Neural crest cell (in vitro differentiated cells): ENCODE measurements around the gene FBXW7. TPM values are rescaled to one million over a fixed set of nuclear protein-coding genes. Genes with fewer than 3 reads are reported as not detected.

Source experiments
- DNase-seq: peaks from one replicate; pipeline ENCODE4 v3.0.0; 2021; ENCODE audit warnings: low read depth, mixed read lengths, low spot score
- H3K27ac Mint-ChIP-seq: one replicate; pipeline ENCODE4 v1.8.0; 2021; ENCODE audit warnings: mild to moderate bottlenecking, mixed read lengths; ENCODE audit not compliant: unreplicated experiment
- H3K27me3 Mint-ChIP-seq: 2 replicates; pipeline ENCODE4 v1.8.0; 2021; ENCODE audit warnings: low read depth, mild to moderate bottlenecking, mixed read lengths
- H3K36me3 Mint-ChIP-seq: 2 replicates; pipeline ENCODE4 v1.8.0; 2021; ENCODE audit warnings: low read depth, mild to moderate bottlenecking, mixed read lengths
- H3K4me1 Mint-ChIP-seq: 2 replicates; pipeline ENCODE4 v1.8.0; 2021; ENCODE audit warnings: mixed read lengths
- H3K4me3 Mint-ChIP-seq: one replicate; pipeline ENCODE4 v1.8.0; 2021; ENCODE audit warnings: mild to moderate bottlenecking, mixed read lengths
- H3K9me3 Mint-ChIP-seq: 2 replicates; pipeline ENCODE4 v1.8.0; 2021; ENCODE audit warnings: mixed read lengths
- CTCF ChIP-seq: fragments of 200-600 bp; sonication (generic); conservative IDR thresholded peaks from 2 replicates; pipeline ENCODE4 v1.5.0; 2021; ENCODE audit warnings: antibody characterized with exemption, mild to moderate bottlenecking
- total RNA-seq: library from RNA; stranded (reverse); gene quantifications from 2 replicates; pipeline ENCODE4 v1.2.1, GENCODE V29; 2021

The FBXW7 gene
- total RNA-seq, 1 donor from 2014 or later, result 33.4 TPM

DNA sequence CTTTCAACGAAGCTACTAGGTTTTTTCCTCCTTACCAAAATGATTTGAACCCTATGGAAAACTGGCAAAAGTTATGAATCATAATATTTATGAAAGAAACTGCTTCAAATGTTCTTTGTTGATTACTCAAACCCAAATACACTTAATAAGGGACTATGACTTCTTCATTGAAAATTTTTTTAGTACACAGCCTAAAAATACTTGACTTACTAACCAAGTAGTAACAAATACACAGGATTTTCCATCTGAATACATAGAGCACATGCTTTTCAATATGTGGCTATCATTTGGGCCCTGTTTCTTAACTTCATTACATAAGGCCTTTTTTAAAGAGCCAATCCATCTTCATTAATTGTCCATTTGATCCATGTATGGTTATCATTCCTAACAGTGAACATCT is 171.5 kb downstream of the FBXW7 start:
- Mint-ChIP-seq H3K27ac (no peak overlapping the region), H3K4me3 (no peak overlapping the region), H3K36me3 (peaks cover 8% of the 10 kb centered on the region), H3K9me3 (no peaks in the 10 kb centered on the region), H3K4me1 (peaks cover 8% of the 10 kb centered on the region), H3K27me3 (no peaks in the 10 kb centered on the region)
- no peak for DNase-seq
- TF ChIP-seq CTCF, result no peak

- no peak for TF ChIP-seq CTCF
- DNase-seq, result no peak
- Mint-ChIP-seq H3K4me1 (peaks cover 8% of the 10 kb centered on the region), H3K27ac (no peak overlapping the region), H3K27me3 (no peaks in the 10 kb centered on the region), H3K4me3 (no peak overlapping the region), H3K36me3 (peaks cover 8% of the 10 kb centered on the region), H3K9me3 (no peaks in the 10 kb centered on the region)
Observed at GRCh38 chr4:152363904-152364303, 172.0 kb downstream of the FBXW7 start.

DNA sequence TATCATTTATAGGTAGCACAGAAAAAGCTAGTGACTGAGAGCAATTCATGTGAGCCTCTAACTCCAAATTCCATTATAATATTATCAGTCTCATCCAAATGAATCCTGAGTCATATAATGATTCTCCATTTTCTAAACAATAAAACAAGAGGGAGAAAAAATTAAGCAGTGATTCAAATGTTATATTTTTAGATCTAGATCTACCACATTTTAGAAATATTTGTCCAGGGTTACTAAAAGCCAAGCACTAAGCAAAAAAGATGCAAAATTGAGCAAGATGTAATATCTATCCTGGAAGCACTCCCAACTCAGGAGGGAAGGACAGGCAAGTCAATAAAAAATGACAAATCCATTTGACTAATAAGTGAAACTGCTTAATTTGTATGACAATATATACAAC is 172.8 kb downstream of the FBXW7 start:
- H3K27ac Mint-ChIP-seq, result no peak overlapping the region
- peaks cover 8% of the 10 kb centered on the region for H3K36me3 Mint-ChIP-seq
- no peak for DNase-seq
- no peaks in the 10 kb centered on the region for H3K9me3 Mint-ChIP-seq
- H3K4me1 Mint-ChIP-seq, result peaks cover 6% of the 10 kb centered on the region
- H3K27me3 Mint-ChIP-seq, result no peaks in the 10 kb centered on the region
- no peak overlapping the region for H3K4me3 Mint-ChIP-seq
- TF ChIP-seq CTCF, result no peak

DNA sequence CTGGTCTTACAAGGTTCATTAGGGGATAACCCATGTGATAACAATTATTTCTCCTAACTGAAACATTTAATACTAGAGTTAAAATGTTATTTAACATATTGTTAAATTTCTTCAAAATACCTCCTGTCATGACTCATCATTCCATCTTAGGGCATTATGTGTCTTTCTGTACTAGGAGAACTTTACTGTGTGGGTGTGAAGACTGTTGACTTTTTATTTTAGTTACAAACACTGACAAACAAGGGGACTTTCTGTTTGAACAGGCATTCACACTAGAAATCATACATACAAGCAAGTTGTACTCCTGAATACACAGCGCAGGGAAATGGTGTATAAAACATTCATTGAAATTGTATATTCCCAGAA is 175.9 kb downstream of the FBXW7 start:
- no peak for TF ChIP-seq CTCF
- Mint-ChIP-seq H3K27me3 (no peaks in the 10 kb centered on the region), H3K27ac (no peak overlapping the region), H3K4me3 (no peak overlapping the region), H3K9me3 (no peaks in the 10 kb centered on the region), H3K36me3 (no peaks in the 10 kb centered on the region), H3K4me1 (peaks cover 5% of the 10 kb centered on the region)
- DNase-seq, result no peak

- Mint-ChIP-seq H3K36me3 (no peaks in the 10 kb centered on the region), H3K4me3 (no peak overlapping the region), H3K4me1 (peaks cover 5% of the 10 kb centered on the region), H3K27ac (no peak overlapping the region), H3K9me3 (no peaks in the 10 kb centered on the region), H3K27me3 (no peaks in the 10 kb centered on the region)
- TF ChIP-seq CTCF, result no peak
- DNase-seq, result no peak
Observed at GRCh38 chr4:152359208-152360044, 176.5 kb downstream of the FBXW7 start.
